Retinal pigment epithelial cell (primary cell): ENCODE measurements around the gene KRT86.

Experiments used
- DNase-seq: peaks from one replicate; pipeline ENCODE4 v3.0.0-alpha.2; 2010; ENCODE audit warnings: low read depth
- H3K4me3 ChIP-seq: 2 replicates; pipeline ENCODE4 v1.5.1; 2011; ENCODE audit warnings: mild to moderate bottlenecking, low read length, control low read depth, moderate library complexity
- CTCF ChIP-seq: conservative IDR thresholded peaks from 2 replicates; pipeline ENCODE4 v1.5.1; 2011; ENCODE audit warnings: low read depth, low read length, control low read depth, inconsistent platforms

Gene KRT86

GRCh38 chr12:52323416-52324152 is 49.1 kb downstream of the KRT86 start:
- DNase-seq, result no peak
- TF ChIP-seq CTCF, result no peak
- H3K4me3 ChIP-seq, result no peak overlapping the region

- no peak for TF ChIP-seq CTCF
- no peak overlapping the region for H3K4me3 ChIP-seq
- no peak for DNase-seq
Observed at GRCh38 chr12:52324153-52324444, 49.7 kb downstream of the KRT86 start.

- no peak overlapping the region for H3K4me3 ChIP-seq
- DNase-seq, result peak; percentile 85
- TF ChIP-seq CTCF, result peak; percentile 100
Observed at GRCh38 chr12:52327052-52327829, 52.8 kb downstream of the KRT86 start.

GRCh38 chr12:52327830-52328500 is 53.5 kb downstream of the KRT86 start:
- no peak for TF ChIP-seq CTCF
- DNase-seq, result no peak
- H3K4me3 ChIP-seq, result no peak overlapping the region

- no peak for TF ChIP-seq CTCF
- no peak overlapping the region for H3K4me3 ChIP-seq
- DNase-seq, result no peak
Observed at GRCh38 chr12:52331039-52331438, 56.6 kb downstream of the KRT86 start.

- H3K4me3 ChIP-seq, result no peak overlapping the region
- no peak for DNase-seq
- TF ChIP-seq CTCF, result no peak
Observed at GRCh38 chr12:52331833-52332232, 57.4 kb downstream of the KRT86 start.
